Hematopoietic multipotent progenitor cell treated with erythropoietin and hydrocortisone succinate and interleukin-3 and kit ligand, for 8 days (in vitro differentiated cells): ENCODE measurements around the gene USP33.
"Not testable (repeated sequence)": the region's sequence is repeated elsewhere in the genome, so short reads cannot be mapped to it uniquely, and the experiment has no call there.

Experiments
- DNase-seq: peaks from one replicate; pipeline ENCODE4 v3.0.0-alpha.2; 2015

USP33 gene

GRCh38 chr1:77759071-77760028 is at the start of gene USP33:
TSS of gene USP33 (minus strand) at chr1:77759852. CDS start at chr1:77741697, 18,155 bp downstream.
- peak; percentile 85 for DNase-seq

GRCh38 chr1:77803371-77803770 is 43.7 kb upstream of the USP33 start:
- DNase-seq, result no peak

DNA sequence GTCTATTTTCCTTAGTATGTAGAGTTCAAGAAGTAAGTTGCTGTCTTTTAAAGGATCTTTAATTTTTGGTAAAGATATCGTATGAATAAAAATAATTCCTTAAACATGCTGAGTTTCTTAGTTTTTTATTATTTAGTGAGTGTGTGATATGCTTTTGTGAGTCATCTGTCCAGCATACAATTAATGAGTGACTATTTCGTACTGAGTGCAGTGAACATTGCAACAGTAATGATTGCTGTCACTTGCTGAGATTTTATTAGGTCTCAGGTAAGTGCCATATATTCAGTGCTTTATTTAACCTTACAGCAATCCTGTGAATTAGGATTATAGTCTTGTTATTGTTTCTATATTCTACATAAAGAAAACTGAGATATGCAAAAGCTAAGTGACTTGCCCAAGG is 42.4 kb upstream of the USP33 start:
- DNase-seq, result no peak

DNA sequence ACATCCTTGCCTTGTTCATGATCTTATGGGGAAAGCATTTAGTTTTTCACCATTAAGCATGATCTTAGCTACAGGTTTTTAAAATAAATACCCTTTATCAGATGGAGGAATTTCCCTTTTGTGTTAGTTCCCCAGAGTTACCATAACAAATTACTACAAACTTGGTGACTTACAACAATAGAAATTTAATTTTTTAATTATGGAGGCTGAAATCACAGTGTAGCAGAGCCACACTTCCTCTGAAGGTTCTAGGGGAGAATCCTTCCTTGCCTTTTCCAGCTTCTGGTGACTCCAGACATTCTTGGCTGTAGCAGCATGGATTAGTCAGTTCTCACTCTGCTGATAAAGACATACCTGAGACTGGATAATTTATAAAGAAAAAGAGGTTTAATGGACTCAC is 38.3 kb upstream of the USP33 start:
- no peak for DNase-seq

DNA sequence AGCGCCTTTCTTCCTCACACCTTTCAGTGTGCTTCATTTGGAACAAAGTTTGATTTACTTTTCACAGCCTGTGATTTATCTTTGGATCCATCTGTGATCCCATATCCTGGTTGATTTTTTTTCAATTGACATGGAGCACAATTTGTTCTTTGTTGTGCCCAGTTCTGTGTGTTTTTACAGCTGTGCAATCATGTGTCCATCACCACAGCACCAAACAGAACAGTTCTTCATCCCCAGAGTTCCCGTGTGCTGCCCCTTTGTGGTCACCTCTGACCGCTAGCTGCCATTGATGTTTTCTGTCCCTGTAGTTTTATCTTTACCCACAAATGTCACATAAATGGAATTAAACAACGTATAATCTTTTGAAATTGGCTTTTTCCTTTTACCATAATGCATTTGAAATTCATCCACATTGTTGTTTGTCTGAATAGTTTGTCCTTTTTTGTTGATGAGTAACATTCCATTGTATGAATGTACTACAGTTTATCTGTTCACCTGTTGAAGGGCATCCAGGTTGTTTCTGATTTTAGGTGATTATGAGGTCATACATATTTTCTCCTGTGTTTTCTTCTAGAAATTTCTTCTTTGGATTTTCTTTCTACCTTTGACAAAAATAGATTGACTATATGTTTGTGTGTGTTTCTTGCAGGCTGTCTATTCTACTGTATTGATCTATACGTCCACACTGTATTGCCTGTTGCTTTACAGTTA is 37.2 kb upstream of the USP33 start:
- DNase-seq, result no peak

DNA sequence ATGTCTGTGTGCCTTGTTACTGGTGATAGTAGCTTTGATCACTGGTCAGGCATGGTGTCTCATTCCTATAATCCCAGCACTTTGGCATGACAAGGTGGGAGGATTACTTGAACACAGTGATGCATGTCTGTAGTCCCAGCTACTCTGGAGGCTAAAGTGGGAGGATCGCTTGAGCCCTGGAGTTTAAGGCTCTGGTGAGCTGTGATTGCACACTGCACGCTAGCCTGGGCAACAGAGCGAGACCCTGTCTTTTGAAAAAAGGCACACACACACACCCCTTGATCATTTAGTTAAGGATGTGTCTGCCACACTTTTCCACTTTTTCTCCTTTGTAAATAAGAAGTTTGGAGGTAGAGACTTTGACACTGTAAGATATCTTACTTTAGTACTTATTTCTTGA is 34.9 kb upstream of the USP33 start:
- DNase-seq, result no peak

- DNase-seq, result not testable (repeated sequence)
Observed at GRCh38 chr1:77786093-77786741, 26.6 kb upstream of the USP33 start.

DNA sequence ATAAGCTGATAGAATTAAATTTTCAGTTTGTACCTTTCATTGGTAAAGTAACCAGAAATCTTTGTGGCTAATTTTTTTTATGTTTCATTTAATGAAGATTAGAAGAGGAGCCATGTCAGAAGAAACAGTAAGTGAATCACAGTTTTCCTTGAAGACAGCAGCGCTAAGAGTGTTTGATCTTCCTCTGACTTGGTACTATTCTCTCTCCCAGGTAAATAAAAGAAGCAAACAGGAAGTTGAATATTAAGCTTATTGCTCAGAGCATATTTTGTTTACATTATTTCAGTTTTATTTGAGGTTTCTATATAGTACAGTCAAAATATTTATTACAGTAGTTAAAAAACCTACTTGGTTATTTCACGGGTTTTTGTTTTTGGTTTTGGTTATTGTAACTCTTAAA is 23.5 kb upstream of the USP33 start:
- no peak for DNase-seq

DNA sequence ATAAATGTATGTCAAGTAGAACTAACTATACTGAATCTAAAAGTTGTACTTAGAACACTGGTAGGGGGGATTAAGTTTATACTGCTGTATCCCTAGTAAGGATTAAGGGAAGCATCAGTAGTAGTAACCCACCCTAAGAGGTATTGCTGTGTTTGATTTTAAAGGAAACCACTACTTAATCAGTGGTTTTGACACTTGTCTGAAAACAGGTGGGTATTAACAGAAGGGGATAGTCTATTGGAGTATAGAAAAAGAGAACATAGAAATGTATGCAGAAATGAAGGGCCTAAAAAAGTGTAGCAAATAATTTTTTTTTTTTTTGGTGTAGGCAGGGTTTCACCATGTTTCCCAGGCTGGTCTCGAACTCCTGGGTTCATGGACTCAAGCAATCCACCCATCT is 22.0 kb upstream of the USP33 start:
- no peak for DNase-seq

- peak; percentile 95 for DNase-seq
Observed at GRCh38 chr1:77779529-77780281, 20.1 kb upstream of the USP33 start, which contains the start of gene MIGA1. TSS of gene MIGA1 (plus strand) at chr1:77779649. CDS start at chr1:77783253, 3,604 bp downstream.

GRCh38 chr1:77776007-77776700 is 16.5 kb upstream of the USP33 start:
- no peak for DNase-seq

GRCh38 chr1:77768006-77768405 is 8.4 kb upstream of the USP33 start:
- DNase-seq, result no peak

GRCh38 chr1:77762072-77762476 is 2.4 kb upstream of the USP33 start:
- no peak for DNase-seq

GRCh38 chr1:77757603-77758002 is 2.0 kb downstream of the USP33 start:
- DNase-seq, result no peak

- no peak for DNase-seq
Observed at GRCh38 chr1:77757066-77757584, 2.5 kb downstream of the USP33 start.

GRCh38 chr1:77756052-77756754 is 3.4 kb downstream of the USP33 start:
- no peak for DNase-seq

DNA sequence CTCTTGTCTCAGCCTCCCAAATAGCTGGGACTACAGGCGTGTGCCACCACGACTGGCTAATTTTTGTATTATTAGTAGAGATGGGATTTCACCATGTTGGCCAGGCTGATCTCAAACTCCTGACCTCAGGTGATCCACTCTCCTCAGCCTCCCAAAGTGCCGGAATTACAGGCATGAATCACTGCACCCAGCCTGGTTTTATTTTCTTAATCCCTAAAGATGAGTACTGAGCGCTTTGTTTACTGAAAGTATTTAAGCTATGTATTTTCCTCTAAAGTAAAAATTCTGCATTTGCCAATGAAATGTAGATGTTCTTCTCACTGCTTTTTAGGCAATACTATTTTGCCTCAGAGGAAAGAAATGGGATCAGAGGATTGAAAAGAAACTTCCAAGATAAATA is 10.2 kb downstream of the USP33 start:
- DNase-seq, result not testable (repeated sequence)

GRCh38 chr1:77744576-77744975 is 15.1 kb downstream of the USP33 start:
- DNase-seq, result no peak

DNA sequence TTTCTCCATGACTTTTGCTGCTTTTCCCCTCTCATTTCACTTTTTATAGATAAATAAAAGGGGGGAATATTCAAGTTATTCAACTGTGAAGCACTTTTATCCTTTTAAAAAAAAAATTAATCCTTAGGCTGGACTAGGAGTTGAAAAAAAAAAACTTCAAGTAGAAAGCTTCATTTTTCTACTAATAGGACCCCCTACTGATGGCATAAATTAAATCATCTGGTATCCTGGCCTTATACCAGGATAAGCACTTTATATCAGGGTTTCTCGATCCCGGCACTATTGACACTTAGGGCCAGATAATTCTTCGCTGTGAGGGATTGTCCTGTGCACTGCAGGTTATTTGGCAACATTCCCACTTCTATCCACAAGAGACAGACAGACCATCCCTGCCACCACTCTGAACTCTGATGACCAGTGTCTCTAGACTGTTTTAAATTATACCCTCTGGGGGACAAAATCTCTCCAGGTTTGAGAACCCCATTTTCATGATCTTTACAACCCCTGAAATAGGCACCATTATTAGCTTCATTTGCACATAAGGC is 17.6 kb downstream of the USP33 start:
- no peak for DNase-seq

GRCh38 chr1:77741316-77741715 is 18.3 kb downstream of the USP33 start:
- DNase-seq, result no peak

DNA sequence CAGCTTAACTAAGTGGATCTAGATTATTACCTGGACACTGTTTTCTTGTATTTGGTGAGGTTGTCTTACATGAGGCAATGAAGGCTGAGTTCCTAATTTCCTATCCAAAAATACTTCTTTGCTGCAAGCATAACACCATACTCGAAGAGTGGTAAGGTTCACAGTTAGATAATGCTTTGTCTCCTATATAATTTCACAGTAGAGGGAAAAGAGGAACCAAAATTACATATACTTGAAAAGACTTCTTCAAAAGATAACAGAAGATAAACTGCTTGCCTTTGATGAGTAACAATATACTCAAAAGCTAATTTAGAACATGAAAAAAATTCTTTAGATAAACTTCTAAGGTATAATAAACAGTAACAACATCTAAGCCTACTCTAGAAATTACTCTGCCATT is 20.4 kb downstream of the USP33 start:
- peak; percentile 50 for DNase-seq
